Measurements from ENCODE around the gene OLIG1.

Gene OLIG1, protein sequence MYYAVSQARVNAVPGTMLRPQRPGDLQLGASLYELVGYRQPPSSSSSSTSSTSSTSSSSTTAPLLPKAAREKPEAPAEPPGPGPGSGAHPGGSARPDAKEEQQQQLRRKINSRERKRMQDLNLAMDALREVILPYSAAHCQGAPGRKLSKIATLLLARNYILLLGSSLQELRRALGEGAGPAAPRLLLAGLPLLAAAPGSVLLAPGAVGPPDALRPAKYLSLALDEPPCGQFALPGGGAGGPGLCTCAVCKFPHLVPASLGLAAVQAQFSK

DNA sequence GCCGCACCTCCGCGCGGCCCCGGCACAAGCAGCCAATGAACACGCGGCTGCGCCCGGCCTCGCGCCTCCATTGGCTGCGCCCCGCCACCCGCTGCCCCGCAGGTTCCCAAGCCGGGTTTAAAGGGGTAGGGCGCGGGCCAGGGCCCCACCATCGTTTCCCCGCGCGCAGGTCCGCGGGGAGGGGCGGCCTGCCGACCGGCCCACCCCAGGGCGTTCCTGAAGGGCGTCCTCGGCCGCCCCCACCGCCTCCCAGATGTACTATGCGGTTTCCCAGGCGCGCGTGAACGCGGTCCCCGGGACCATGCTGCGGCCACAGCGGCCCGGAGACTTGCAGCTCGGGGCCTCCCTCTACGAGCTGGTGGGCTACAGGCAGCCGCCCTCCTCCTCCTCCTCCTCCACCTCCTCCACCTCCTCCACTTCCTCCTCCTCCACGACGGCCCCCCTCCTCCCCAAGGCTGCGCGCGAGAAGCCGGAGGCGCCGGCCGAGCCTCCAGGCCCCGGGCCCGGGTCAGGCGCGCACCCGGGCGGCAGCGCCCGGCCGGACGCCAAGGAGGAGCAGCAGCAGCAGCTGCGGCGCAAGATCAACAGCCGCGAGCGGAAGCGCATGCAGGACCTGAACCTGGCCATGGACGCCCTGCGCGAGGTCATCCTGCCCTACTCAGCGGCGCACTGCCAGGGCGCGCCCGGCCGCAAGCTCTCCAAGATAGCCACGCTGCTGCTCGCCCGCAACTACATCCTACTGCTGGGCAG lies at the start of gene OLIG1:
Gene OLIG1 (plus strand): TSS at position 148 of the 750 bp plus-strand sequence. CDS start 106 bp downstream, at position 254.
- DNase-seq = peak; percentile 60

DNA sequence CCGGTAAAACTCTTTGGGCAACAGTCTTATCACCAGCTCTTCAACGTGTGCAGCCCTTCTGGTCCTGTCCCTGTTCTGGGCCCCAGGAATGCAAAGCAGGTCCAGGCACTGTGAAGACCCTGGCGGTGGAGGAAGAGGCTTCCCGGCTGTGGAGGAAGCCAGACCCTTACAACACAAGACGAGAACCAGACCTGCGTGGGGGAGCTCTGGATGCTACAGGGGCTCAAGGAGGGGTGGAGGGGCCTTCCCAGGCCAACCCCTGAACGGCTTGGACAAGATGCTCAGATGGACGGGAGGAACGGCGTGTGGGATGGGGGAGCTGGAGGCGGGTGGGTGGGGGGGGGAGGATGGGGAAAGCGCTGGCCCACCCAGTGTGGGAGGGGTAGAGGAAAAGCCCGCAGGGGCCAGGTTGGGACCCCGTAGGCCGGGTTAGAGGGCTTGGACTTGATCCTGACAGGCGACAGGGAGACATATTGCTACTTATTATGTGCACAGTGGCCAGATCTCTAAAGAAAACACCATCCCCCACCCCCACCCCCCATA lies 49.3 kb upstream of the OLIG1 start:
- no peak for DNase-seq

DNA sequence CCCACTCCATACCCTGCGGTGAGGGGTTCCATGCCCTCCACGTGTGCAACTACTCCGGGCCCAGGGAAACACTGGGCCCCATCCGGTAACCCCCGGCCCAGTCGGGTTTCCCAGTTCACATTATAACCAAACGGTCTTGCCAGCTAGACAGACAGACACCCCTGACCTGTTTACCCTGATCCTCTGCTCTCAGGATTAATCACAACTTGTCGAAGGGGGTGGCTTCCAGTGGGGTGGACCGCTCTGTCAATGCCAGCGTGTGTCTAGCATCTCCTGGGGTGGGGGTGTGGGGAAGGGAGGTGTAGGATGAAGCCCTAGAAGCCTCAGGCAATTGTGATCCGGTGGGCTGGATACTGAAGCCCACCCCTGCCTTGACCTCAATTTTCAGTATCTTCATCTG lies 48.8 kb upstream of the OLIG1 start:
- DNase-seq = no peak

DNA sequence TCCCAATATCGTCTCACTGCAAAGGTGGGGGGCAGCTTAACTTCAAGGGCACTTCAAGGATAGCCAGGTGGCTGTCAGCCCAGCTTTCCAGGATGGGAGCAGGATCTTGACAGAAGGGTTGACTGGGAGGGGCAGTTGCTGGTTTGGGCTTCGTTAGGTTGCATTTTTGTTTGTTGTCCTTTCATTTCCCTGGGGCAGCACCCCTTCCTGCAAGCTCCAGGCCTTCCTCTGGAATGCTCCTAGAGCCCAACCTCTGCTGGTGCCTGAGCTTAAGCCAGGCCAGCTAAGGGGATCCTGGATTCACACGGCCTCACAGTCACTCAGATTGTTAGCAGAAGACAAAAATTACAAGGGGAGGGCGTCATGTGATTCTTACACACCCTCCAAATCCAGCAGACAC lies 48.3 kb upstream of the OLIG1 start:
- DNase-seq = no peak

DNA sequence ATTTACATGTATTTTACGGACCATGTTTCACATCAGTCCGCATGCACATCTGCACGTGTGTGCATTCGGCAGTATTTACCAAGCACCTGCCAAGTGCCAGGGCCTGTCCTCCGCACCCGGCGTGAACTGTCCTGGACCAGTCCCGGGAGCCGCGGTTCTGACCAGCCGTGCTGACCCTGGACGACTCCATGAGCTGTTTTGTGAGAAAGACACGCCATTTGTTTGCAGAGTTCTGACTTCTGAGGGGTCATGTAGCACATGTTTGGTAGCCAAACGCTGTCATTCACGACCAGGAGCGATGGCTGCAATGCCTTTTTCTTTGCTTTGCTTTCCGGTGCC lies 47.5 kb upstream of the OLIG1 start:
- DNase-seq = no peak

DNA sequence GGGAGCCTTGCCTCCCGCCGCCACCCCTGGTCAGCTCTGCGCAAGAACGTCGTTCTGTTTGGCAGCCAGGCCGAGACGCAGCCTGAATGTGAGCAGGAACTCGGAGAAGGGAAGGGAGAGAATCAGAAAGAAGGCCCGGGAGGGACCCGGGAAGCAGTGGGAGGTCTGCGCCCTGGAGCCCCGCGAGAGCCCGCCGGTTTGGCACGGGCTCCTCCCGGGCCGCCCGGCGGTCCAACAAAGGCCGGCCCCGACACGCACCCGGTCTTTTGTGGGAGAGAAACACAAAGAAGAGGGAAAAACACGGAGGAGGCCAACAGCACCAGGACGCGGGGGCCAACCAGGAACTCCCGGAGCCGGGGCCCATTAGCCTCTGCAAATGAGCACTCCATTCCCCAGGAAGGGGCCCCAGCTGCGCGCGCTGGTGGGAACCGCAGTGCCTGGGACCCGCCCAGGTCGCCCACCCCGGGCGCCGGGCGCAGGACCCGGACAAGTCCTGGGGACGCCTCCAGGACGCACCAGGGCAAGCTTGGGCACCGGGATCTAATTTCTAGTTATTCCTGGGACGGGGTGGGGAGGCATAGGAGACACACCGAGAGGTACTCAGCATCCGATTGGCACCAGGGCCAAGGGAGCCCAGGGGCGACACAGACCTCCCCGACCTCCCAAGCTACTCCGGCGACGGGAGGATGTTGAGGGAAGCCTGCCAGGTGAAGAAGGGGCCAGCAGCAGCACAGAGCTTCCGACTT lies 46.9 kb upstream of the OLIG1 start:
- no peak for DNase-seq

DNA sequence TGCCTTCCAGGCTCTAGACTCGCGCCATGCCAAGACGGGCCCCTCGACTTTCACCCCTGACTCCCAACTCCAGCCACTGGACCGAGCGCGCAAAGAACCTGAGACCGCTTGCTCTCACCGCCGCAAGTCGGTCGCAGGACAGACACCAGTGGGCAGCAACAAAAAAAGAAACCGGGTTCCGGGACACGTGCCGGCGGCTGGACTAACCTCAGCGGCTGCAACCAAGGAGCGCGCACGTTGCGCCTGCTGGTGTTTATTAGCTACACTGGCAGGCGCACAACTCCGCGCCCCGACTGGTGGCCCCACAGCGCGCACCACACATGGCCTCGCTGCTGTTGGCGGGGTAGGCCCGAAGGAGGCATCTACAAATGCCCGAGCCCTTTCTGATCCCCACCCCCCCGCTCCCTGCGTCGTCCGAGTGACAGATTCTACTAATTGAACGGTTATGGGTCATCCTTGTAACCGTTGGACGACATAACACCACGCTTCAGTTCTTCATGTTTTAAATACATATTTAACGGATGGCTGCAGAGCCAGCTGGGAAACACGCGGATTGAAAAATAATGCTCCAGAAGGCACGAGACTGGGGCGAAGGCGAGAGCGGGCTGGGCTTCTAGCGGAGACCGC lies 46.3 kb upstream of the OLIG1 start:
- DNase-seq = no peak

DNA sequence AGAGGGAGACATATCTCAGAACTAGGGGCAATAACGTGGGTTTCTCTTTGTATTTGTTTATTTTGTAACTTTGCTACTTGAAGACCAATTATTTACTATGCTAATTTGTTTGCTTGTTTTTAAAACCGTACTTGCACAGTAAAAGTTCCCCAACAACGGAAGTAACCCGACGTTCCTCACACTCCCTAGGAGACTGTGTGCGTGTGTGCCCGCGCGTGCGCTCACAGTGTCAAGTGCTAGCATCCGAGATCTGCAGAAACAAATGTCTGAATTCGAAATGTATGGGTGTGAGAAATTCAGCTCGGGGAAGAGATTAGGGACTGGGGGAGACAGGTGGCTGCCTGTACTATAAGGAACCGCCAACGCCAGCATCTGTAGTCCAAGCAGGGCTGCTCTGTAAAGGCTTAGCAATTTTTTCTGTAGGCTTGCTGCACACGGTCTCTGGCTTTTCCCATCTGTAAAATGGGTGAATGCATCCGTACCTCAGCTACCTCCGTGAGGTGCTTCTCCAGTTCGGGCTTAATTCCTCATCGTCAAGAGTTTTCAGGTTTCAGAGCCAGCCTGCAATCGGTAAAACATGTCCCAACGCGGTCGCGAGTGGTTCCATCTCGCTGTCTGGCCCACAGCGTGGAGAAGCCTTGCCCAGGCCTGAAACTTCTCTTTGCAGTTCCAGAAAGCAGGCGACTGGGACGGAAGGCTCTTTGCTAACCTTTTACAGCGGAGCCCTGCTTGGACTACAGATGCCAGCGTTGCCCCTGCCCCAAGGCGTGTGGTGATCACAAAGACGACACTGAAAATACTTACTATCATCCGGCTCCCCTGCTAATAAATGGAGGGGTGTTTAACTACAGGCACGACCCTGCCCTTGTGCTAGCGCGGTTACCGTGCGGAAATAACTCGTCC lies 45.5 kb upstream of the OLIG1 start:
- DNase-seq = no peak

DNA sequence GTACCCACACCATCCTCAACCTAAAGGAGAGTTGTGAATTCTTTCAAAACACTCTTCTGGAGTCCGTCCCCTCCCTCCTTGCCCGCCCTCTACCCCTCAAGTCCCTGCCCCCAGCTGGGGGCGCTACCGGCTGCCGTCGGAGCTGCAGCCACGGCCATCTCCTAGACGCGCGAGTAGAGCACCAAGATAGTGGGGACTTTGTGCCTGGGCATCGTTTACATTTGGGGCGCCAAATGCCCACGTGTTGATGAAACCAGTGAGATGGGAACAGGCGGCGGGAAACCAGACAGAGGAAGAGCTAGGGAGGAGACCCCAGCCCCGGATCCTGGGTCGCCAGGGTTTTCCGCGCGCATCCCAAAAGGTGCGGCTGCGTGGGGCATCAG lies 44.8 kb upstream of the OLIG1 start:
- DNase-seq = no peak

DNA sequence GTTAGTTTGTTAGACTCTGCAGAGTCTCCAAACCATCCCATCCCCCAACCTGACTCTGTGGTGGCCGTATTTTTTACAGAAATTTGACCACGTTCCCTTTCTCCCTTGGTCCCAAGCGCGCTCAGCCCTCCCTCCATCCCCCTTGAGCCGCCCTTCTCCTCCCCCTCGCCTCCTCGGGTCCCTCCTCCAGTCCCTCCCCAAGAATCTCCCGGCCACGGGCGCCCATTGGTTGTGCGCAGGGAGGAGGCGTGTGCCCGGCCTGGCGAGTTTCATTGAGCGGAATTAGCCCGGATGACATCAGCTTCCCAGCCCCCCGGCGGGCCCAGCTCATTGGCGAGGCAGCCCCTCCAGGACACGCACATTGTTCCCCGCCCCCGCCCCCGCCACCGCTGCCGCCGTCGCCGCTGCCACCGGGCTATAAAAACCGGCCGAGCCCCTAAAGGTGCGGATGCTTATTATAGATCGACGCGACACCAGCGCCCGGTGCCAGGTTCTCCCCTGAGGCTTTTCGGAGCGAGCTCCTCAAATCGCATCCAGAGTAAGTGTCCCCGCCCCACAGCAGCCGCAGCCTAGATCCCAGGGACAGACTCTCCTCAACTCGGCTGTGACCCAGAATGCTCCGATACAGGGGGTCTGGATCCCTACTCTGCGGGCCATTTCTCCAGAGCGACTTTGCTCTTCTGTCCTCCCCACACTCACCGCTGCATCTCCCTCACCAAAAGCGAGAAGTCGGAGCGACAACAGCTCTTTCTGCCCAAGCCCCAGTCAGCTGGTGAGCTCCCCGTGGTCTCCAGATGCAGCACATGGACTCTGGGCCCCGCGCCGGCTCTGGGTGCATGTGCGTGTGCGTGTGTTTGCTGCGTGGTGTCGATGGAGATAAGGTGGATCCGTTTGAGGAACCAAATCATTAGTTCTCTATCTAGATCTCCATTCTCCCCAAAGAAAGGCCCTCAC lies 44.2 kb upstream of the OLIG1 start, which contains the start of gene OLIG2:
Gene OLIG2 (plus strand): TSS at position 447 of the 954 bp plus-strand sequence. CDS start 928 bp downstream, outside the sequence.
- DNase-seq = no peak

DNA sequence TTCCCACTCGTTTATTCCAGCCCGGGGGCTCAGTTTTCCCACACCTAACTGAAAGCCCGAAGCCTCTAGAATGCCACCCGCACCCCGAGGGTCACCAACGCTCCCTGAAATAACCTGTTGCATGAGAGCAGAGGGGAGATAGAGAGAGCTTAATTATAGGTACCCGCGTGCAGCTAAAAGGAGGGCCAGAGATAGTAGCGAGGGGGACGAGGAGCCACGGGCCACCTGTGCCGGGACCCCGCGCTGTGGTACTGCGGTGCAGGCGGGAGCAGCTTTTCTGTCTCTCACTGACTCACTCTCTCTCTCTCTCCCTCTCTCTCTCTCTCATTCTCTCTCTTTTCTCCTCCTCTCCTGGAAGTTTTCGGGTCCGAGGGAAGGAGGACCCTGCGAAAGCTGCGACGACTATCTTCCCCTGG lies 43.5 kb upstream of the OLIG1 start:
- no peak for DNase-seq

DNA sequence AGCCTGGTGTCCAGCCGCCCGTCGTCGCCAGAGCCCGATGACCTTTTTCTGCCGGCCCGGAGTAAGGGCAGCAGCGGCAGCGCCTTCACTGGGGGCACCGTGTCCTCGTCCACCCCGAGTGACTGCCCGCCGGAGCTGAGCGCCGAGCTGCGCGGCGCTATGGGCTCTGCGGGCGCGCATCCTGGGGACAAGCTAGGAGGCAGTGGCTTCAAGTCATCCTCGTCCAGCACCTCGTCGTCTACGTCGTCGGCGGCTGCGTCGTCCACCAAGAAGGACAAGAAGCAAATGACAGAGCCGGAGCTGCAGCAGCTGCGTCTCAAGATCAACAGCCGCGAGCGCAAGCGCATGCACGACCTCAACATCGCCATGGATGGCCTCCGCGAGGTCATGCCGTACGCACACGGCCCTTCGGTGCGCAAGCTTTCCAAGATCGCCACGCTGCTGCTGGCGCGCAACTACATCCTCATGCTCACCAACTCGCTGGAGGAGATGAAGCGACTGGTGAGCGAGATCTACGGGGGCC lies 43.0 kb upstream of the OLIG1 start:
- DNase-seq = no peak

DNA sequence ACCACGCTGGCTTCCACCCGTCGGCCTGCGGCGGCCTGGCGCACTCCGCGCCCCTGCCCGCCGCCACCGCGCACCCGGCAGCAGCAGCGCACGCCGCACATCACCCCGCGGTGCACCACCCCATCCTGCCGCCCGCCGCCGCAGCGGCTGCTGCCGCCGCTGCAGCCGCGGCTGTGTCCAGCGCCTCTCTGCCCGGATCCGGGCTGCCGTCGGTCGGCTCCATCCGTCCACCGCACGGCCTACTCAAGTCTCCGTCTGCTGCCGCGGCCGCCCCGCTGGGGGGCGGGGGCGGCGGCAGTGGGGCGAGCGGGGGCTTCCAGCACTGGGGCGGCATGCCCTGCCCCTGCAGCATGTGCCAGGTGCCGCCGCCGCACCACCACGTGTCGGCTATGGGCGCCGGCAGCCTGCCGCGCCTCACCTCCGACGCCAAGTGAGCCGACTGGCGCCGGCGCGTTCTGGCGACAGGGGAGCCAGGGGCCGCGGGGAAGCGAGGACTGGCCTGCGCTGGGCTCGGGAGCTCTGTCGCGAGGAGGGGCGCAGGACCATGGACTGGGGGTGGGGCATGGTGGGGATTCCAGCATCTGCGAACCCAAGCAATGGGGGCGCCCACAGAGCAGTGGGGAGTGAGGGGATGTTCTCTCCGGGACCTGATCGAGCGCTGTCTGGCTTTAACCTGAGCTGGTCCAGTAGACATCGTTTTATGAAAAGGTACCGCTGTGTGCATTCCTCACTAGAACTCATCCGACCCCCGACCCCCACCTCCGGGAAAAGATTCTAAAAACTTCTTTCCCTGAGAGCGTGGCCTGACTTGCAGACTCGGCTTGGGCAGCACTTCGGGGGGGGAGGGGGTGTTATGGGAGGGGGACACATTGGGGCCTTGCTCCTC lies 42.3 kb upstream of the OLIG1 start:
- DNase-seq = no peak

DNA sequence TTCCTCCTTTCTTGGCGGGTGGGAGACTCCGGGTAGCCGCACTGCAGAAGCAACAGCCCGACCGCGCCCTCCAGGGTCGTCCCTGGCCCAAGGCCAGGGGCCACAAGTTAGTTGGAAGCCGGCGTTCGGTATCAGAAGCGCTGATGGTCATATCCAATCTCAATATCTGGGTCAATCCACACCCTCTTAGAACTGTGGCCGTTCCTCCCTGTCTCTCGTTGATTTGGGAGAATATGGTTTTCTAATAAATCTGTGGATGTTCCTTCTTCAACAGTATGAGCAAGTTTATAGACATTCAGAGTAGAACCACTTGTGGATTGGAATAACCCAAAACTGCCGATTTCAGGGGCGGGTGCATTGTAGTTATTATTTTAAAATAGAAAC lies 41.7 kb upstream of the OLIG1 start:
- no peak for DNase-seq

DNA sequence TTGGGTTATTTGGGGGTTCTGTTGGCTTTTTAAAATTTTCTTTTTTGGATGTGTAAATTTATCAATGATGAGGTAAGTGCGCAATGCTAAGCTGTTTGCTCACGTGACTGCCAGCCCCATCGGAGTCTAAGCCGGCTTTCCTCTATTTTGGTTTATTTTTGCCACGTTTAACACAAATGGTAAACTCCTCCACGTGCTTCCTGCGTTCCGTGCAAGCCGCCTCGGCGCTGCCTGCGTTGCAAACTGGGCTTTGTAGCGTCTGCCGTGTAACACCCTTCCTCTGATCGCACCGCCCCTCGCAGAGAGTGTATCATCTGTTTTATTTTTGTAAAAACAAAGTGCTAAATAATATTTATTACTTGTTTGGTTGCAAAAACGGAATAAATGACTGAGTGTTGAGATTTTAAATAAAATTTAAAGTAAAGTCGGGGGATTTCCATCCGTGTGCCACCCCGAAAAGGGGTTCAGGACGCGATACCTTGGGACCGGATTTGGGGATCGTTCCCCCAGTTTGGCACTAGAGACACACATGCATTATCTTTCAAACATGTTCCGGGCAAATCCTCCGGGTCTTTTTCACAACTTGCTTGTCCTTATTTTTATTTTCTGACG lies 41.1 kb upstream of the OLIG1 start:
- DNase-seq = no peak

DNA sequence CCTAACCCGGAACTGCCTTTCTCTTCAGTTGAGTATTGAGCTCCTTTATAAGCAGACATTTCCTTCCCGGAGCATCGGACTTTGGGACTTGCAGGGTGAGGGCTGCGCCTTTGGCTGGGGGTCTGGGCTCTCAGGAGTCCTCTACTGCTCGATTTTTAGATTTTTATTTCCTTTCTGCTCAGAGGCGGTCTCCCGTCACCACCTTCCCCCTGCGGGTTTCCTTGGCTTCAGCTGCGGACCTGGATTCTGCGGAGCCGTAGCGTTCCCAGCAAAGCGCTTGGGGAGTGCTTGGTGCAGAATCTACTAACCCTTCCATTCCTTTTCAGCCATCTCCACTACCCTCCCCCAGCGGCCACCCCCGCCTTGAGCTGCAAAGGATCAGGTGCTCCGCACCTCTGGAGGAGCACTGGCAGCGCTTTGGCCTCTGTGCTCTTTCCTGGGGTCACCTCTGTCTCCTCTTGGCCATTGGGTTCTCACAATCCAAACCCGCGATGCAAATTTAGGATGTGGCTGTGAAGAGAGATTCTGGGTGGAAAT lies 40.5 kb upstream of the OLIG1 start:
- no peak for DNase-seq

DNA sequence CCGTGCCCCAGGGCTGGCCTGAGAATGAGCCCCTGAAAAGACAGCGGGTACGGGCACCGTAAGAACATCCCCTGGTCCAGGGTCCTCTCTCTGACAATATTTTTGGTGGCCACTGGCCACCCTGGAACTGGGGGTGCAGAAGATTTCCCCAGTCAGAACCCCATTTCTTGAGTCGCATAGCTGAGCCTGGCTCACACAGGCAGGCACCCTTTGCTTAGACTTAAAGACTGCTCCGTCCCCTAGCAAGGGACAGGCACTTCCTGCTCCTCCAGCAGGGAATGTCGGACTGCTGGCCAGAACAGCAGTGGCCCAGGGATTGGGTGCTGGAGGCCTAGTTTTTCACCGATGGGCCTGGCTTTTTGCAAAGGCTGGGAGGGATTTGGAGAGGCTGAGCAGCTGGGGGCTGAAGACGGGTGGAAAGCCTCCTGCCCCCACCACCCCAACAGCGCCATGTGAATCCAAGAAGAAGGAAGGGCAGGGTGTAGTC lies 39.9 kb upstream of the OLIG1 start:
- DNase-seq = no peak

DNA sequence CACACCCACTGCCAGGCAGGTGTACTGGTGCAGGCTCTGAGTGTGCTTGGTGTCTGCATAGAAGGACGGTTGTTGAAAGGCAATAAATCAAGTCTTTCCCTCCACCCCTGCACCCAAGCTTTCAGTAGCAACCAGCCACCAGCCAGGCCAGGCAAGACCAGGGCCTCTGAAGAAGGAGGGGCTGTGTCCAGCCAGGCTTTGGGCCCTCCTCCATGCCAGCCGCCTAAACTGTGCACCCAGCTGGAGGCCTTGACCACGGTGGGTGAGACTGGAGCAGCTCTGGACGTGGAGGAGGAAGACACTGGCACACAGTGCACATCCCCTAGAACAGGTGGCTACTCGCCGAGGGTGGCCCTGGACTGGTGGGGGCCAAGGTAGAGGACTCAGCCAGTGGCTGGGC lies 39.3 kb upstream of the OLIG1 start:
- DNase-seq = no peak
